ENCODE results near the gene CASK. TPM values are rescaled to one million over a fixed set of nuclear protein-coding genes. Genes with fewer than 3 reads are reported as not detected.

Gene CASK
- total and polyA plus RNA-seq, 4 donors: 3.6 to 14.8 (median 6.2) TPM

DNA sequence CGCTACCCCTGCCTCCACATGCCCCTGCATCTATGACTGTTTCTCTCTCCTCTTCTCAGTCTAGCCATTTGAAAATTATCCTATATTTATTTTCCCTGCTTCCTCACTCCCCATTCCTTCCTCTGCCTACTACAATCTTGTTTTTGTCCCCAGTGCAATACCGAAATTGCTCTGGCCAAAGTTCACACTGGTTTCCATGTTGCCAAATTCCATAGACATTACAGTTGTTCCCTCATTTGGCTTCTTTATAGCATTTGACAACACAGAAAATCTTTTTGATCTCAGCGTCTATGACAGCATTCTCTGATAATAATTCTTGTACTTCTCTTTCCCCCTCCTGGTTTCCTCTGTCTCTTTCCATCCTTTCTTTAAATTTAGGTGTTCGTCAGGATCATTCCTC lies 100.0 kb downstream of the CASK start:
- Histone ChIP-seq H3K27me3 (ENCODE audit: control insufficient read depth in 4 of 4, insufficient read depth in 4 of 4, low read length in 3 of 4) (no peaks in the 10 kb centered on the region), H3K4me3 (ENCODE audit: low read depth in 1 of 3, low read length in 3 of 3) (no peak overlapping the region), H3K4me1 (ENCODE audit: control insufficient read depth in 4 of 4, insufficient read depth in 4 of 4, low read length in 3 of 4) (no peaks in the 10 kb centered on the region), H3K9me3 (ENCODE audit: control insufficient read depth in 4 of 4, low read length in 3 of 4) (peaks cover 0 to 2% (median under 1%) of the 10 kb centered on the region in 4 donors), H3K9ac (ENCODE audit: low read depth in 1 of 2, low read length in 2 of 2) (no peak overlapping the region), H3K36me3 (ENCODE audit: control insufficient read depth in 4 of 4, insufficient read depth in 3 of 4, low read depth in 1 of 4, low read length in 3 of 4) (no peaks in the 10 kb centered on the region), H3K27ac (ENCODE audit: low read depth in 1 of 2, low read length in 2 of 2) (no peak overlapping the region)
- WGBS: 66% methylated on average over 4 of the region's 4 CpGs
- DNase-seq (ENCODE audit: low spot score): no peak
- no peak for TF ChIP-seq RXRA (IDR thresholded peaks at IDR 0.05)
- peak in 1 of 2 donors; percentile 39 for TF ChIP-seq HNF4A (conservative IDR thresholded peaks at IDR 0.05)

DNA sequence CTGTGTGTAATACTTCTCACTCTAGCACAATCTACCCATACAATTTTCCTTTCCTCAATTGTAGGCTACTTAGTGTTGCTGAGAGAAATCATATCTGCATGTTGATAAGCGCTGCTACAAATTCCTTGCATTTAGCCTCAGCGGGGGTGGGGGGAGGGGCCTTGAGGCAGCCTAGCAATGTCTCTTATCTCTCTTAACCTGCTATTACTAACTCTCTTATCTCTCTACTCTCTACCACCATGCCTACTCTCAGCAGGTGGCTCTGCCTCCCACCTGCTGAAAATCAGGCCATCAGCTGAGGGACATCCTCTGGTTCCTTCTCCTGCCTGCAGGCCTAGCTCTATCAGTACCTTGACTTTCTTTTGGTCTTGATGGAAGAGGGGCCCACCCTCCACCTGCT lies 100.5 kb downstream of the CASK start:
- H3K9ac ChIP-seq (ENCODE audit: low read depth in 1 of 2, low read length in 2 of 2): no peak overlapping the region
- no peak overlapping the region for H3K4me3 ChIP-seq (ENCODE audit: low read depth in 1 of 3, low read length in 3 of 3)
- no peak overlapping the region for H3K27ac ChIP-seq (ENCODE audit: low read depth in 1 of 2, low read length in 2 of 2)
- peaks cover 0 to 2% (median under 1%) of the 10 kb centered on the region in 4 donors for H3K9me3 ChIP-seq (ENCODE audit: control insufficient read depth in 4 of 4, low read length in 3 of 4)
- 93% methylated on average over 2 of the region's 2 CpGs for WGBS
- no peak for TF ChIP-seq YY1 (IDR thresholded peaks at IDR 0.05)
- no peak for TF ChIP-seq GABPA (IDR thresholded peaks at IDR 0.05 in 1 of 2, conservative IDR thresholded peaks at IDR 0.05 in 1 of 2)
- H3K36me3 ChIP-seq (ENCODE audit: control insufficient read depth in 4 of 4, insufficient read depth in 3 of 4, low read depth in 1 of 4, low read length in 3 of 4): no peaks in the 10 kb centered on the region
- H3K4me1 ChIP-seq (ENCODE audit: control insufficient read depth in 4 of 4, insufficient read depth in 4 of 4, low read length in 3 of 4): no peaks in the 10 kb centered on the region
- no peaks in the 10 kb centered on the region for H3K27me3 ChIP-seq (ENCODE audit: control insufficient read depth in 4 of 4, insufficient read depth in 4 of 4, low read length in 3 of 4)
- DNase-seq (ENCODE audit: low spot score): no peak

DNA sequence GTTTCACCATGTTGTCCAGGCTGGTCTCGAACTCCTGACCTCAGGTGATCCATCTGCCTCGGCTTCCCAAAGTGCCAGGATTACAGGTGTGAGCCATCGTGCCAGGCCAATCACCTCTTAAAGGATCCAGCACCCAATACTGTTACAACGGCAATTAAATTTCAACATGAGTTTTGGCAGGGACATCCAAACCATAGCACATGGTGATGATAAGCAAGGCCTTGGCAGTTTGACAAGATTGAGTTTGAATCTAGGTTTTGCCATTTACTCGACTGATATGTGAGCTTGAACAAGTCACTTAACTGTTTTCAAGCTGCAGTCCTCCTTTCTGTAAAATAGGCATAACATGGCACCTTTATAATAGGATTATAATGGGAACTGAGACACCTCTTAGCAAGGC lies 115.3 kb downstream of the CASK start:
- TF ChIP-seq FOXA2 (IDR thresholded peaks at IDR 0.05) (no peak), RAD21 (IDR thresholded peaks at IDR 0.05) (no peak), NR2F2 (IDR thresholded peaks at IDR 0.05) (no peak), GABPA (IDR thresholded peaks at IDR 0.05 in 1 of 2, conservative IDR thresholded peaks at IDR 0.05 in 1 of 2) (no peak), SP1 (IDR thresholded peaks at IDR 0.05) (no peak), HNF4A (conservative IDR thresholded peaks at IDR 0.05) (no peak)
- TF ChIP-seq, protein P1, sequence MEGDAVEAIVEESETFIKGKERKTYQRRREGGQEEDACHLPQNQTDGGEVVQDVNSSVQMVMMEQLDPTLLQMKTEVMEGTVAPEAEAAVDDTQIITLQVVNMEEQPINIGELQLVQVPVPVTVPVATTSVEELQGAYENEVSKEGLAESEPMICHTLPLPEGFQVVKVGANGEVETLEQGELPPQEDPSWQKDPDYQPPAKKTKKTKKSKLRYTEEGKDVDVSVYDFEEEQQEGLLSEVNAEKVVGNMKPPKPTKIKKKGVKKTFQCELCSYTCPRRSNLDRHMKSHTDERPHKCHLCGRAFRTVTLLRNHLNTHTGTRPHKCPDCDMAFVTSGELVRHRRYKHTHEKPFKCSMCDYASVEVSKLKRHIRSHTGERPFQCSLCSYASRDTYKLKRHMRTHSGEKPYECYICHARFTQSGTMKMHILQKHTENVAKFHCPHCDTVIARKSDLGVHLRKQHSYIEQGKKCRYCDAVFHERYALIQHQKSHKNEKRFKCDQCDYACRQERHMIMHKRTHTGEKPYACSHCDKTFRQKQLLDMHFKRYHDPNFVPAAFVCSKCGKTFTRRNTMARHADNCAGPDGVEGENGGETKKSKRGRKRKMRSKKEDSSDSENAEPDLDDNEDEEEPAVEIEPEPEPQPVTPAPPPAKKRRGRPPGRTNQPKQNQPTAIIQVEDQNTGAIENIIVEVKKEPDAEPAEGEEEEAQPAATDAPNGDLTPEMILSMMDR (IDR thresholded peaks at IDR 0.05; ENCODE audit: low read depth, low read length, missing input control): no peak
- TF ChIP-seq, protein P2, sequence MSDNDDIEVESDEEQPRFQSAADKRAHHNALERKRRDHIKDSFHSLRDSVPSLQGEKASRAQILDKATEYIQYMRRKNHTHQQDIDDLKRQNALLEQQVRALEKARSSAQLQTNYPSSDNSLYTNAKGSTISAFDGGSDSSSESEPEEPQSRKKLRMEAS (IDR thresholded peaks at IDR 0.05): no peak
- TF ChIP-seq, protein P3, sequence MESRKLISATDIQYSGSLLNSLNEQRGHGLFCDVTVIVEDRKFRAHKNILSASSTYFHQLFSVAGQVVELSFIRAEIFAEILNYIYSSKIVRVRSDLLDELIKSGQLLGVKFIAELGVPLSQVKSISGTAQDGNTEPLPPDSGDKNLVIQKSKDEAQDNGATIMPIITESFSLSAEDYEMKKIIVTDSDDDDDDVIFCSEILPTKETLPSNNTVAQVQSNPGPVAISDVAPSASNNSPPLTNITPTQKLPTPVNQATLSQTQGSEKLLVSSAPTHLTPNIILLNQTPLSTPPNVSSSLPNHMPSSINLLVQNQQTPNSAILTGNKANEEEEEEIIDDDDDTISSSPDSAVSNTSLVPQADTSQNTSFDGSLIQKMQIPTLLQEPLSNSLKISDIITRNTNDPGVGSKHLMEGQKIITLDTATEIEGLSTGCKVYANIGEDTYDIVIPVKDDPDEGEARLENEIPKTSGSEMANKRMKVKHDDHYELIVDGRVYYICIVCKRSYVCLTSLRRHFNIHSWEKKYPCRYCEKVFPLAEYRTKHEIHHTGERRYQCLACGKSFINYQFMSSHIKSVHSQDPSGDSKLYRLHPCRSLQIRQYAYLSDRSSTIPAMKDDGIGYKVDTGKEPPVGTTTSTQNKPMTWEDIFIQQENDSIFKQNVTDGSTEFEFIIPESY (IDR thresholded peaks at IDR 0.05): no peak
- H3K27ac ChIP-seq (ENCODE audit: low read depth in 1 of 2, low read length in 2 of 2): no peak overlapping the region
- no peak overlapping the region for H3K9ac ChIP-seq (ENCODE audit: low read depth in 1 of 2, low read length in 2 of 2)
- H3K36me3 ChIP-seq (ENCODE audit: control insufficient read depth in 4 of 4, insufficient read depth in 3 of 4, low read depth in 1 of 4, low read length in 3 of 4): no peaks in the 10 kb centered on the region
- H3K4me1 ChIP-seq (ENCODE audit: control insufficient read depth in 4 of 4, insufficient read depth in 4 of 4, low read length in 3 of 4): no peaks in the 10 kb centered on the region
- no peaks in the 10 kb centered on the region for H3K27me3 ChIP-seq (ENCODE audit: control insufficient read depth in 4 of 4, insufficient read depth in 4 of 4, low read length in 3 of 4)
- H3K9me3 ChIP-seq (ENCODE audit: control insufficient read depth in 4 of 4, low read length in 3 of 4): peaks cover 0 to 2% (median 0%) of the 10 kb centered on the region in 4 donors
- H3K4me3 ChIP-seq (ENCODE audit: low read depth in 1 of 3, low read length in 3 of 3): no peak overlapping the region
- DNase-seq (ENCODE audit: low spot score): no peak
- 53% methylated on average over 5 of the region's 5 CpGs for WGBS
